NCI-H82 treated with DMSO at 0.1 percent for 48 hours (cell line): ENCODE results near the gene GLDC.

Source experiments
- DNase-seq: peaks from one replicate; lab custom pipeline; 2025; ENCODE audit not compliant: unreplicated experiment; lab: John Stamatoyannopoulos, UW

Gene GLDC

DNA sequence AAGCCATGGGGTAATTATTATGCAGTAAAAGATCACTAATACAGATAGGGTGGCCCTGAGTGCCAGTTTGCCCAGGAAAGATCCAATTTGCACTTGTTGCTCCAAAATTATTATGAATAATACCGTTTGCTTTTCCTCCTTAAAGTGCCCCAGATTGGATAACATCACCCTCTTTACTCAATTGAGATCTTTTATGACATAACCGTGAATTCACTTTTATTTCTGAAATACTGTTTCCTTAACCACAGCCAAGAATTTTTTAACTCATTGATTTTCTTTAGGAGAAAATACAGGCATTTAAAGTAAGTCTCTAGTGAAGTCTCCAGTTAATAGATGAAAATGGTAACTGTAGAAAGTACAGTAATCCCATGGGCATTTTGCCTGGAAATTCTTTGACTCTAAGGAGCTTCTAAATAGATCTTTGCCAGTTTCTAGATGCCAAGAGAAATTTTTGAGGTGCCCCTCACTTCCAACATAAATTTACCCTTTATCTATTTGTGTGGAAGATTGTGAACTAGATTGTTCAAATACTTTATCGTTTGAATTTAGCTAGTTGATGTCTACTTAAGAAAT is 133.4 kb downstream of the GLDC start:
- no peak for DNase-seq

DNA sequence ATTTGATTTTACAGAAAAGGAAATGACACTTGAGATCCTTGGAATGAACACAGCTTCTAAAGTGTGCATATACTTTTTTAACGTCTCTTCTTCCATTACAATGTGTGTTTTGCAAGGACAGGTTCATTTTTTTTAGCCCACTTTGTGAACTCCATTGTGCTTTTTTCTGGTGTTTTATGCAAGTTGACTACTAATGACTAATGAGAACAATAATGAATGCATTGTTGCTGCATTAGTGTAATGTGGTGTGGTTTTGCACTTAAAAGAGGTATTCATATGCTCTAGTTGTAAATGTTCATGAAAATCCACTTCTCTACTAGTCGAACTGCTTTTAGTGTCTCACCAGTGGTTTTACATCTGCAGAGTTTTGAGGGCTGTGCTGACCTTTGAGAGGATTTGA is 139.0 kb downstream of the GLDC start:
- no peak for DNase-seq

DNA sequence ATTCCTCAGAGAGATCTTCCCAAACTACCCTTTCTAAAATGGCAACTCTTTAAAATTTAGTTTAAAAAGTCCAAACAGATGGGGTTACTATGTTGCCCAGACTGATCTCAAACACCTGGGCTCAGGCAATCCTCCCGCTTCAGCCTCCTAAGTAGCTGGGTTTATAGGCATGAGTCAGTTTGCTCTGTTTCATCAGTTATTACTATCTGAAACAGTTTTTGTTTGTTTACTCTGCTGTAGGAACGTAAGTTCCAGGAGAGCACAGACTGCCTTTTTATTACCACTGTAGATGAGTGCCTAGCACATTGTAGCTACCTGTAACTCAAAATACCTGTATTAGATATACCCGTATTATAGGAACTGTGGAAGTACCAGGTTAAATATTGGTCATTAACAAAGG is 143.1 kb downstream of the GLDC start:
- no peak for DNase-seq

DNA sequence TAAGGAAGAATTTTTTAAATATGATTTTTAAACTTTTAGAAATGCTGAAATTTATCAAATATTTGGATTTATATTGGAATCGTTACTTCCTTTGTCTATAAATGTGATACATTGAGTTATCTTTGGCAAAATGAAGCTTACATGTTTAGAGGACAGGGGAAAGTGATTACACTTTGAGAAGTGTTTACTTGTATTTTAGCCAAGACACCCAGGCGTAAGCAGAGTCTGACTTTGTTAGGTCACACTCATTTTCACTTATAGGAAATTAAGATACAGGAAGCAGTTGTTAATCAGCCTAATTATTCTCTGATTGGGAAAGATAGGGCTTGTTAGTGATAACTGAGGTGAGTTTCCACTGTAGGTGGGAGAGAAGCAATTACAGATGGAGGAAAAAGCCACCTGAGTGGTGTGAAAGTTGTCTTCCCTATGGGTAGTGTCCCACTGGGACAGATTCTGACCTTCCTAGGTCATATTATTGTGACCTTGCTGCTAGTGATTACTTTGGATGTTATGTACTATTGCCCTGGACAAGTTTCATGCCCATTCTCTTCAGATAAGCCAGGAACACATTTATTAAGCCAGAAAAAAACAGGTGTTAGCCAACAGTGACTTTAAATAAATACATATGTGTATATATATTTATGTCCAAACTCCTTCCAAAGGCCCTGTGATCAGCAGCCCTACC is 143.9 kb downstream of the GLDC start:
- DNase-seq = no peak

DNA sequence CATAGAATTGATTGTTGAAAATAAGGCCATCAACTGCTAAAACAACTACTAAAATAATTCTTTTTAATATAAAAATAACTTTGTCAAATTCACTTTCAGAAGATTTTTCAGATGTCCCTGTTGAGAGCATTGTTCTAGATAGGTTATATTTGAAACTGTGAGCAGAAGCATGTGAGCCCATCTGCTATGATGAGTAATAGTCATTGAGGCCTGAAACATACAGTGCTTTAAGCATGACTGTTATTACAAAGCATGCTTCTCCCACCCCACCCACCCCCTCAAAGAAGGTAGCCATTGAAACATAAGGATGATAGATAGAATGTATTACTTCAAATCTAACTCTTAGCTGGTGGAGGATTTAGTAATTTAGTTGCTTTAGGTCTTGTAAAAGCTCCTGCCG is 146.5 kb downstream of the GLDC start:
- no peak for DNase-seq

DNA sequence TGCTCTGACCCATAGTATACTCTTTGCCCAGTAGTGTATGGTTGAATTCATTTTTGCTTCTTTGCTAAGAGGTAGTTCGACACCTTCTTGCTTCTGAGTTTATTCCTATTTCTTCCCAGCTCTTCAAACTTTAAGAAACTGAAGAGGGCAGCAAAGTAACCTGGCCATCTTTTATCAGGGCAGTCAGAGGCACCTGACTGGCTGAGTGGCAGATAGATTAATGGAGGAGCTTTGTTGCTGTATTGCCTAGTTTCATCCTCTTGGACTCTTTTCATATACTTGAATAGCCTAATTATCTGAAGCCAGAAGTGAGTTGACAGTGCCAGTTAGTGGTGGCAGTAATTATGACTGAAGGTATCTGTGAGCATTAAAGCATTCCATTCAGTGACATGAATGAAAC is 150.1 kb downstream of the GLDC start:
- no peak for DNase-seq

DNA sequence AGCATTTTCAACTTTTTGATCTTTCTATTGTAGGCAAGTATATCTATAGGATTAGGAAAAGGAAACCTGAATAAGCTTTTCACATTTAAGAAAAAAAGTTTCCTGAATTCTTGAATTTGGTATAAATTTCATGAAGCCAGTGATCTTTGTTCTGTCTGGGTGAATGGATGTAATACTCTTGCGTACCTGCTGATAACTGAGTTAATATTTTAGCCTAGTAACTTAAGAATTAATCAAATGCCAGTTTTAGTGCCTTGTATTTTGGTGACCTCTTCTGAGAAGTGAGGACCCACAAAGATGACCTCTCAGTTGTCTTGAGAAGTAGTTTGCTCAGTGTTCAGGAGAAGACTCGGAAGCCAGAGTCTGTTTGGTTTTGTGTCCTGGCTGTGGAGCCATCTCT is 154.7 kb downstream of the GLDC start:
- no peak for DNase-seq

DNA sequence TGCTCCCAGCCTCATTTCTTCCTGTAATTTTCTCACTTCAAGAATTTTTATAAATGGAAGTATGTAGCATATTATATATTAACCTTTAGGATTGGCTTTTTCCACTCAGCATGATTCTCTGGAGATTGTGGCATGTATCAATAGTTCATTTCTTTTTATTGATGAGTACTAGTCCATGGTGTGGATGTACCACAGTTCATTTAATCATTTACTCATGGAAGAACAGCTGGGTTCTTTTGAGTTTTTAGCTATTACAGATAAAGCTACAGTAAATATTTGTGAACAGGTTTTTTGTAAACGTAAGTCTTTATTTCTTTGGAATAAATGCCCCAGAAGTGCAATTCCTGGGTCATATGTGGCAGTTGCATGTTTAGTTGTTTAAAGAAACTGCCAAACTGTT is 156.4 kb downstream of the GLDC start:
- DNase-seq = no peak

DNA sequence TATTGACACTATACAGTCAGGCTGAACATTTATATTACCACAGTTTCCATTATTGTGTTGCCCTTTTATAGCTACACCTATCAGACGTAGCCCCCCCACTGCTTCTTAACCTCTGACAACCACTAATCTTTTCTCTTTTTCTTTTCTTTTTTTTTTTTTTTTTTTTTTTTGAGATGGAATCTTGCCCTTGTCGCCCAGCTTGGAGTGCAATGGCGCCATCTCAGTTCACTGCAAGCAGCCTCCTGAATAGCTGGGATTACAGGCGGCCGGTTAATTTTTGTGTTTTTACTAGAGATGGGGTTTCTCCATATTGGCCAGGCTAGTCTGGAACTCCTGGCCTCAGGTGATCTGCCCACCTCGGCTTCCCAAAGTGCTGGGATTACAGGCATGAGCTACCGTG is 157.1 kb downstream of the GLDC start:
- DNase-seq = no peak

DNA sequence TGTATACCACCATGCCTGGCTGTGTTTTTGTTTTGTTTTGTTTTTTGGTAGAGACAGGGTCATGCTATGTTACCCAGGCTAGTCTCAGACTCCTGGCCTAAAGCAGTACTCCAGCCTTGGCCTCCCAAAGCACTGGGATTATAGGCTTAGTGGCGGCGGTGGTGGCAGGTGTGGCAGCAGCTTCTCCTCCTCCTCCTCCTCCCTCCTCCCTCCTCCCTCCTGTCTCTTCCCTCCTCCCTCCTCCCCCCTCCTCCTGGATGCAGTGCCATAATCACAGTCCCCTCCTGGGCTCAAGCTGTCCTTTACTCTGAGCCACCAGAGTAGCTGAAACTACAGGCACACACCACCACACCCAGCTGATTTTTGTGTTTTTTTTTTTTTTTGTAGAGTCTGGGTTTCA is 161.3 kb downstream of the GLDC start:
- DNase-seq = peak; percentile 8
